GM19238 (cell line): Measurements from ENCODE around the gene ABCC3.

Source experiments
- DNase-seq: peaks from one replicate; pipeline ENCODE4 v3.0.0; 2011; ENCODE audit warnings: low spot score; ENCODE audit not compliant: insufficient read length

Gene ABCC3, protein sequence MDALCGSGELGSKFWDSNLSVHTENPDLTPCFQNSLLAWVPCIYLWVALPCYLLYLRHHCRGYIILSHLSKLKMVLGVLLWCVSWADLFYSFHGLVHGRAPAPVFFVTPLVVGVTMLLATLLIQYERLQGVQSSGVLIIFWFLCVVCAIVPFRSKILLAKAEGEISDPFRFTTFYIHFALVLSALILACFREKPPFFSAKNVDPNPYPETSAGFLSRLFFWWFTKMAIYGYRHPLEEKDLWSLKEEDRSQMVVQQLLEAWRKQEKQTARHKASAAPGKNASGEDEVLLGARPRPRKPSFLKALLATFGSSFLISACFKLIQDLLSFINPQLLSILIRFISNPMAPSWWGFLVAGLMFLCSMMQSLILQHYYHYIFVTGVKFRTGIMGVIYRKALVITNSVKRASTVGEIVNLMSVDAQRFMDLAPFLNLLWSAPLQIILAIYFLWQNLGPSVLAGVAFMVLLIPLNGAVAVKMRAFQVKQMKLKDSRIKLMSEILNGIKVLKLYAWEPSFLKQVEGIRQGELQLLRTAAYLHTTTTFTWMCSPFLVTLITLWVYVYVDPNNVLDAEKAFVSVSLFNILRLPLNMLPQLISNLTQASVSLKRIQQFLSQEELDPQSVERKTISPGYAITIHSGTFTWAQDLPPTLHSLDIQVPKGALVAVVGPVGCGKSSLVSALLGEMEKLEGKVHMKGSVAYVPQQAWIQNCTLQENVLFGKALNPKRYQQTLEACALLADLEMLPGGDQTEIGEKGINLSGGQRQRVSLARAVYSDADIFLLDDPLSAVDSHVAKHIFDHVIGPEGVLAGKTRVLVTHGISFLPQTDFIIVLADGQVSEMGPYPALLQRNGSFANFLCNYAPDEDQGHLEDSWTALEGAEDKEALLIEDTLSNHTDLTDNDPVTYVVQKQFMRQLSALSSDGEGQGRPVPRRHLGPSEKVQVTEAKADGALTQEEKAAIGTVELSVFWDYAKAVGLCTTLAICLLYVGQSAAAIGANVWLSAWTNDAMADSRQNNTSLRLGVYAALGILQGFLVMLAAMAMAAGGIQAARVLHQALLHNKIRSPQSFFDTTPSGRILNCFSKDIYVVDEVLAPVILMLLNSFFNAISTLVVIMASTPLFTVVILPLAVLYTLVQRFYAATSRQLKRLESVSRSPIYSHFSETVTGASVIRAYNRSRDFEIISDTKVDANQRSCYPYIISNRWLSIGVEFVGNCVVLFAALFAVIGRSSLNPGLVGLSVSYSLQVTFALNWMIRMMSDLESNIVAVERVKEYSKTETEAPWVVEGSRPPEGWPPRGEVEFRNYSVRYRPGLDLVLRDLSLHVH (N-terminal part only)

DNA sequence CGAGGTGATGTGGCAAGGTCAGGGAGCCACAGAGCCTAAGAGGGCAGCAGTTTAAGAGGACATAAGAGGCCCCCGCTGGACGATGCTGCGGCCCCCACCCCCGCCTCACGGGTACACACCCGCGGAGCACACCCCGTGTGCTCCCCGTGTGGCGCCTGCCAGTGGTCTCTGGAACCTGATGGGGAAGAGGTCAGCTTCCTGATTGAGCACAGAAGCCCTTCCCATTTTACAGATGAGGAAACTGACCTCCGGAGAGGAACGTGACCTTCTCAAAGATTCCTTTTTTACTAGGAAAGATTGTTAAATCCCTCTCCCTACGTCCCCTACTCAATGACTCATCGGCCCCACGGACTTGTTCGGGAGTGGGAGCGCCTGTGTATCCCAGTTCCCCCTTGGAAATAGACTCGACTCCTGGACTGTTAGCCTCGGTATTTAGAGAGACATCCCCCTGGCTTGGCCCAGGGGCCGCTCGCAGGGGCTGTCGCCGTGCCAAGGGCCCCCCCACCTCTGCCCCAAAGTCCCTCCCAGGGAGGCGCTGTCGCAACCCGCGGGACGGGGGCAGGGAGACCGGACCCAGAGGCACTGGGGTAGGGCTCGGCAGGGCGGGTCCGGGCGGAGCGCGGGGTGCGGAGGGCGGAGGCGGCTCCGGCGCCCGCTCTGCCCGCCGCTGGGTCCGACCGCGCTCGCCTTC, at the start of gene ABCC3:
TSS of gene ABCC3 (plus strand) at position 658 of the 691 bp plus-strand sequence. CDS start 56 bp downstream, outside the sequence.
- DNase-seq = no peak

DNA sequence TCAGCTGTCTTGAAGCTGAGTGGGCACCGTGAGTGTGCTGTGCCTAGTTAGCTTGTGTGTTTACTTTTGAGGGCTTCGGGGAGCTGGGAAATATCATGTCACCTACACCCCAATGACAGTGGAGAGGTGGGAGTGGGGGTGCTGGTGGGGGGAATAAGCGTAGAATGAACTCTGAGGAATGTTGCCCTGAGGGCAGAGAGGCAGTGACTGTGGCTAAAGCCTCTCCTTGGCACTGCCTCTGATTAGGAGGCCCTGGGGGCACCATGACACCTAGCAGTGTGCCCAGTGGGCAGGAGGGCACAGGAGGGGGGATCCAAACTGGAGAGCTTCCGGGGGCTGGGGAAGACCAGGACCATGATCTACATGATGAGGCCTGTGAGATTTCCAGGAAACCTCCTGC, 49.3 kb upstream of the ABCC3 start:
- DNase-seq = no peak

GRCh38 chr17:50585891-50586290, 48.8 kb upstream of the ABCC3 start:
- no peak for DNase-seq

DNA sequence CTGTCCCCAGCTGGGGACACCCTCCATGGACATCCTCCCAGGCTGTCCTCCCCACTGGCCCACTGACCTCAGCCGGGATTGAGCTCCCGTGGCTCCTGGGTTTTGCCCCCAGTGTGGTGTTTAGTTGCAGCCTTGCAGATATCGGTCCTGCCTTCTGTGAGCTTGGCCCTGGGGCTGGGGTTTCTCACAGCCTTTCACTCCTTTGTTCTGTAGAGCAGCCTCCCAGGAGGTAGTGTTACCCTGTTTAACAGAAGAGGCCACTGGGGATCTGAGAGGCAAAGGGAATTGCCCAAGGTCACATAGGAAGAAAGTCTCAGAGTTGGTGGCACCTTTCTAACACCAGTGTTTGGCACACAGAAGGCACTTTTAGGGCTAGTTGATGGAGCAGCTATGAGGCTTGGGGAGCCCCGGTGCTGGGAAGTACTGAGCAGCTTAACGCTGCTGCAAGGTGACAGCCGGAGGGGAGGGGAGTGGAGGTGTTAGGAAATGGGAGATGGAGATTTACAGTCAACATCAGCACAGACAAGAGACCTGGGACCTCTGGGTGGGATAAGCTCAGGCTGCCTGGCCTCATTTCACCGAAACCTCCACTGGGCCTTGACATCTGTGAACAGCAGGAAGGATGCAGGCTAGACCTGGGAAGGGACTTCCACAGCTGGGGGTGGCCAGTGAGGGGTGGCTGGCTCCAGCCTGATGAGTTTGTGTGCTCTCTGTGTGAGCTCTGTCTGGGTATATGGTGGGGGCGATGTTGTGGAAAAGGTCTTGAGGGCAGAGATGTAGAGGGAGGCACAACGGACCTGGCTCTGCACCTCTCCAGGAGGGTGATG, 48.0 kb upstream of the ABCC3 start:
- DNase-seq = no peak

DNA sequence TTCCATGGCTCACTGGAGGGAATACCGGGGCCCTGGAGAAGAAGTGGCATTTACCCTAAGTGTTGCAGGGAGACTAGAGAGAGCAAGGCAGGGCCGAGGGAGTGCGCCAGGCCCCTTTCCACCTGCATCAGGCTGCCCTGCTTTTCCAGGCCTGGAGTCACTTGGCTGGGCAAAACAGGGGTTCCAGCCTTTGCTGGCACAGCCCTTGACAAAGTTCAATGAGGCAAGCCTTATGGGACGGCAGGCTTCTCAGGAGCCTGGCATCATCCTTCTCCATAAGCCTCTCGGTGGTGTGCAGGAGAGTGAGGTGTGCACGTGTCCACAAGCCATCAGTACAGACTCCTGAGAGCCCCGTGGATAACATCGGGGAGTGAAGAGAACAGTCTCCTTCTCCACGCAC, 47.1 kb upstream of the ABCC3 start:
- no peak for DNase-seq

- no peak for DNase-seq
Measured at GRCh38 chr17:50588391-50589049, 46.2 kb upstream of the ABCC3 start.

DNA sequence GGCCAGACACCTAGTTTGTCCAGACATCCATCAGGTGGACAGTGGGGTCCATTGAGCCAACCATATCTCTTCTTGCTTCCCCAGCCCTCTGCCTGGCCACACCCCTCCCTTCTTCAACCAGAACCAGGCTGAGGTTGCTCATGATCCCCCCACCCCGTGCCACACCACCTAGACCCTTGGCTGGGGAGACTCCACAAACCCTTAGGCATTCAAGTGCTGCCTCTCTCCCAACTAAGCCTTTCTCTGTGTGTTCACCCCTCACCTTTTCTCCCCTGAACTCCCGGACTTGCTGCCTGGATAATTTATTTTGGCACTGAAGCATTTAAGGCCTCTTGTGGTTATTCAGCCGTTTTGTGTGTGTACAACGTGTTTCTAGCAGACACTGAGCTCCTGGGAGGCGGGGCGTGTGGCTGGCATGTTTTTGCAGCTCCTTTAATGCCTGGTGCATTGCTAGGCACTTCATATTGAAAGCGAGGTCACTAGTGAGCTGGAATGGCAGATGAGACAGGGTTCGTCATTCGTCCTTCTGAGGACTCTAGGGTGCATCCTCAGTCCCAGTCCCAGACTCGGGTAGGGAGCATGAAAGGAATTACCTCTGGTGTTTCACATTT, 45.5 kb upstream of the ABCC3 start:
- DNase-seq = no peak

DNA sequence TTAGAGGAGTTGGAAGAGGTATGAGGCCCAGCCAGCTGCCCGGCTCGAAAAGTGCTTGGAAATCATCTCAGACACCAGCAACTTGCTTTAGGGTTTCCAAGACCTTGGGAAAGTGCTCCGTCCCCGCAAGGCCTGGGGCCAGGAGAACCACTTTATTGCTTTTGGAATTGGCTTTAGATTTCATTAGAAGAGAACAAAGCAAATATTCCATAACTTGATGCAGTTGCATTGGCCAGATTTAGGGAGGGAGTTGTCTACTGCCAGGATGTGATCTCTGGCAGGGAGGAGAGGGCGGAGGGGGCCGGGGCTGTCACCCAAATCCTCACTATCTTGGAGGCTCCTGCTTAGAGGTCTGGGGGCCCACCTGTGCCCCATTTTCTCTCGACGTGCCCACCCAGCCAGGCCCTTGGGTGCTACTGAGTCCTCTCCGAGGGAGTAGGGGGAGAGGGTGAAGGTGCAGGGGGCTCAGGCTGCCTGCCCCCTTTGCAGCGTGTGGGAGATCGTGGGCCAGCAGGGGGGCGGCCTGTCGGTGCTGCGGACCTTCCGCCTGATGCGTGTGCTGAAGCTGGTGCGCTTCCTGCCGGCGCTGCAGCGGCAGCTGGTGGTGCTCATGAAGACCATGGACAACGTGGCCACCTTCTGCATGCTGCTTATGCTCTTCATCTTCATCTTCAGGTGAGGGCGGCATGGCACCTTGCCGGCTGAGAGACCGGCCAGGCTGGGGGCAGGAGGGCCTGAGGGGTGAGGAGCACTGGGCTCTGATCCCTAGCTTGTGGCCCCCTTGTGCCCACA, 43.5 kb upstream of the ABCC3 start:
- no peak for DNase-seq

DNA sequence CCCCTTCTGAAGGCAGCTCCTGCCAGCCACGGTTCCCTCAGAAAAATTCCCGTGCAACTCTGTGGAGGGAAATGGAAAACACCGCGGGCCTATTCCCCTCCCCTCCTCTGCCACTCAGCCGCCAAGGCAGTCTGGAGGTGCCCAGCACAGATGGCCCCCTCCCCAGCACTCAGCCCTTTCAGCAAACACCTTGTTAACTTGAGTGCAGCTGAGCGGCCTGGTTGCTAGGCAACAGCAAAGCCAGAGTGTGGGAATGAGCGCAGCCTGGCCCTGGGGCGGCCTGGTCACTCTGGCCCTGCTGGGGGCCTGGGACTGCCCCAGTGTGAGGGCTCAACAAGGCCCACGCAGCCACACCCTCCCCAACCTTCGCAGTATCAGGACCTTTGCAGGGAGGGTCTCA, 41.4 kb upstream of the ABCC3 start:
- no peak for DNase-seq

GRCh38 chr17:50594128-50594823, 40.4 kb upstream of the ABCC3 start:
- no peak for DNase-seq

- DNase-seq = no peak
Measured at GRCh38 chr17:50594892-50595291, 39.8 kb upstream of the ABCC3 start.

- no peak for DNase-seq
Measured at GRCh38 chr17:50596191-50597037, 38.3 kb upstream of the ABCC3 start.

DNA sequence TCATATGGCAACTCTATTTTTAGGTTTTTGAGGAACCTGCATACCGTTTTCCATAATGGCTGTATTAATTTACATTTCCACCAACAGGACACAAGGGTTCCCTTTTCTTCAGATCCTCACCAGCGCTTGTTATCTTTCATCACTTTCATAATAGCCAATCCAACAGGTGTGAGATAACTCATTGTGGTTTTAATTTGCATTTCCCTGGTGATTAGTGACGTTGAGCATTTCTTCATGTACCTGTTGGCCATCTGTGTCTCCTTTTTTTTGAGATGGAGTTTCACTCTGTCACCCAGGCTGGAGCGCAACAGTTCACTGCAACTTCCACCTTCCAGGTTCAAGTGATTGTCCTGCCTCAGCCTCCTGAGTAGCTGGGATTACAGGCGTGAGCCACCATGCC, 36.2 kb upstream of the ABCC3 start:
- DNase-seq = no peak

- no peak for DNase-seq
Measured at GRCh38 chr17:50599606-50600005, 35.1 kb upstream of the ABCC3 start.

- no peak for DNase-seq
Measured at GRCh38 chr17:50601823-50602375, 32.8 kb upstream of the ABCC3 start.

DNA sequence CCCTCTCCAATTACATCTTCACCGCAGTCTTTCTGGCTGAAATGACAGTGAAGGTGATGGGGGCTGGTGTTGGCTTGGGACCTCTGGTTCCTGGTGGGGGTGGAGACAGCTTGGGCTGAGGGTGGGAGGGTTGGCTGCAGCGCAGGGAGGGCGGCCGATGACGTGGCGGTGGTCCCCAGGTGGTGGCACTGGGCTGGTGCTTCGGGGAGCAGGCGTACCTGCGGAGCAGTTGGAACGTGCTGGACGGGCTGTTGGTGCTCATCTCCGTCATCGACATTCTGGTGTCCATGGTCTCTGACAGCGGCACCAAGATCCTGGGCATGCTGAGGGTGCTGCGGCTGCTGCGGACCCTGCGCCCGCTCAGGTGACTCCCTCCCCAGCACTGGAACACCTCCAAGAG, 31.8 kb upstream of the ABCC3 start:
- DNase-seq = no peak
